Measurements from ENCODE around the gene RIMBP2.
"Not testable (repeated sequence)": the region's sequence is repeated elsewhere in the genome, so short reads cannot be mapped to it uniquely, and the experiment has no call there.

RIMBP2 gene

DNA sequence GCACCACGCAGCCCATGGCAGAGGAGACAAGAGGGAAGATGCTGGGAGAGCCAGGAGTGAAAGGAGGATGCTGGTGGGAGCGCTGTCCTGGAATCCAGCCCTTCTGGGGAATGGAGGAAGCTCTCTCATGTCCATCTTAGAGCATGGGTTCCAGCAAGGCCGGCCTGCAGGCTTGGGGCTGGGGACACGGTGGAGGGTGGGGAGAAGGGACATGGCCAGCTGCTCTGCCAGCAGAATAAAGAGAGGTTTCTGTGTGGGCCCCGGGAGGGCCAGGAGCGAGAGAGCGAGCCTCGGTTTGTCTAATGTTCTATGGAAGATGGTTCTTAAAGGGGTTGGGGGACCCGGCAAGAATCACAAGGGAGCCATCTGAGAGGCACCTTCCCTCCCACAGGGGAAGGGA, 60.2 kb downstream of the RIMBP2 start:
- no peak for DNase-seq (ENCODE audit: low read depth)

DNA sequence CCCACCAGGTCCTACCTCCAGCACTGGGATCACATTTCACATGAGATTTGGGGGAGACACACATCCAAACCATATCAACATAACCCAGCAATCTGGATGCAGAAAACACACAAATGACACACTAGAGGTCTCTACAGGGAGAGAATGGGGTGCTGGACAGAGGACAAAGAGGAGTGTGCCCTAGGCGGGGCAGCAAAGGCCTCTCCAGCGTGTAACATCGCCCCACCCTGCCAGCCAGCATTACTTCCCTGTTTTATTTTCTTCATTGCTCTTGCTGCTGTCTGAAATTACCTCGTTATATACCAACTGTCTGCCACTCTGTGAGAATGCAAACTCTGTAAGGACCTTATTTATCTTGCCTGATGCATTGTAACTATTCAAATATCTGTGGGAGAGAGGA, 61.1 kb downstream of the RIMBP2 start:
- DNase-seq (ENCODE audit: low read depth), result no peak

DNA sequence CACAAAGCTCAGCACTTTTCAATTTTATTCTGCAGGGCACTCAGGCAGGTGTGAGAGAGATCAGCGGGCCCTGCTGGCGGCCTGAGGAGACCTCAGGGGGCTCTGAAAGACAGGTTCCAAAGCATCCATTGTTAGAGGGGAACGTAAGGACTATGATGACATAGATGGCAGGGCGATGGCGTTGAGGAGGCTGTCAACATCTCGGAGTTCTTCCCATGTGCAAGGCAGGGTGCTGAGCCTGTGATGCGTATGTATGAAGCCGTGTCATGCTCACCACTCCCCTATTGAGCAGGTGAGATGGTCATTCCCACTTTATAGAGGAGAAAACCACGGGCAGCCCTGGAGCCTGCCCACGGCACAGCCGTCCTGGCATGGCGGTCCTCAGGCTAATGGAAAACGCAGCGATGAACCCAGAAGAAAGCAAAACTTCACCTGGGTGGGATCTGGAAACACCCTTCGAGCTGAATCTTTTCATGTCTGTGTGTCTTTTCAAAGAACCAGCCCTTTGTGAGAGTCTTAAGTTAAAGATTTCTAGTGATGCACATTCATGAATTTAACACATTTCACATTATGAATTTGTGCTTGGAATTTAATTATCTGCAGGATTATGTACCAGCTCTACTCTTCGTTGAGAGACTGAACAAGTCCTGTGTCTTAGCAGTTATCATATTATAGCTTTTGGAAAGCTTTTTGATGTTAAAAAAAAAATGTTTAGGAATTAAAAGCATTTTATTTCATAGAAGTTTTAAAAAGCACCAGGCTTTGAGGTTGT, 64.7 kb downstream of the RIMBP2 start:
- DNase-seq (ENCODE audit: low read depth), result no peak

DNA sequence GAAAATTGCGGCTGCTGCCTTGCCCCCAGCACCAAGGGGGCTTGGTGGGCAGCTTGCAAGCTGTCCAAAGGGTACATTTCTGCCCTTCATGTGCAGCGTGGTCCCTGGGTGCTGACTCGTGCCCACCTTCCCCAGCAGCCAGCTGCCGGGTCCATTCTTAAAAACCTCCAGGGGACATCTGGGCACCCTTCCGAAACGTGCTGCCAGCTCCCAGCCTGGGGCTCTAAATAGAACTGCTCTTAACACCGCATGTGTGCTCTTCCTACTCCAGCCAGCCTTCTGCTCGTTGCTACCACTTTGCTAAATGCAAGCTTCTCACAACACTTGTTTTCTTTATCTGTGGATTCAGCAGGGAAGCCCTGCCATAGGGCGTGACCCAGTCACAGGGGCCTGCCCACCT, 66.0 kb downstream of the RIMBP2 start:
- DNase-seq (ENCODE audit: low read depth), result no peak

DNA sequence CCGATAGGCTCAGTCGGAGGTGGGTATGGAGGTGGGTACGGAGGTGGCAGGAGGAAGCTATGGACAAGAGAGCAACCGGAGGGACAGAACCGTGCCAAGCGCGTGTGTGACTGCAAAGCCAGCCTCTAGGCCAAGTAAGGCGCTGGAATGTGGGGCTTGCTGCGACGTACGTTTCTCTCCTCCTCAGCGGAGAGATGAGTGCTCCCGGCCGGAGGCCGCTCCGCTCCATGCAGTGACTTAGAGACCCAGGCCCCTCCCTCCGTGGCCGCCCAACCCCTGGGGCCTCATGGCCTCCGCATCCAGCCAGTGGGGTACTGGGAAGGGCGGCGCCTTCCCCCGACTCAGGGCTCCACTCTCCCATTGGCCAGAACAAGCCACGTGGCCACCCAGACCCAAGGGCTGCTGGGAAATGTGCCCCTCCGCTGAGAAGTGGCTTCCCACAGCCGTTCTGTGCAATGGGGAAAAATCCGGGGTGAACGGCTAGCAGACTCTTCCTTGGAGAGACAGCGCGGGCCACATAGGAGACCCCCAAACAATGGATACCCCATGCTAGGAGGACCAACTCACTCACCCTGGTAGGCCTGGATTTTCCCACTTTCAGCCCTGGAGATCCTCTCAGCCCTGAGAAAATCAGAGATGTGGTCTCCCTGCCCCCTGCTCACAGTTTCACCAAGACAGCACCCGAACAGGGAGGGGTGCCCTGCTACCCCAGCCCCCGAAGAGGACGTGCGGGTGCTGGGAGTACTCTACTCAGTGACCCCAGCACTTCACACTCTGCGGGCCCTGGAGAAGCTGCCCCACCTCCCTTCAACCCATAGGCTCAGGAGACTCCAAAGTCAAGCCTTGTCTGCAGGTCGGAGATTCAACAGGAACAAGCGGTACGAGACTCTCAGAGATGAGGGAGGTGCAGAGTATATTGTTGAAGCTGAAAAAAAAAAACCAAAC, 66.7 kb downstream of the RIMBP2 start:
- DNase-seq (ENCODE audit: low read depth), result no peak

DNA sequence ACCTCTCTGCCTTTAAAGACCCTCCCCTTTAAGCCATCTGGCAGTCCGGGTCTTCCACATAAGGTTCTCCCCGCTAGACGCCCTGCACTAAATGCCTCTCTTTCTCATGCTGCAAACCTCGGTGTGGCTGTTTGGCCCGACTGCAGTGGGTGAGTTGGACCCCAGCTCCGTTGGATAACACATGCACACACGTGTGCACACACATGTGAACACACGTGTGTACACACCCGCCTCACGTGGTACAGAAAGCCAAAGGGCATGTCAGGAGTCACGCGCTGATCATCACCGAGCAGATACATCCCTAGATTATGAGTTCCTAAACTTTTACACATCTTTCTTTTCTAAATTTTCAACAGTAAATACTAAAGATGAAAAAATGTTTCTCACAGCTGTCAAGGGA, 68.3 kb downstream of the RIMBP2 start:
- DNase-seq (ENCODE audit: low read depth), result no peak

DNA sequence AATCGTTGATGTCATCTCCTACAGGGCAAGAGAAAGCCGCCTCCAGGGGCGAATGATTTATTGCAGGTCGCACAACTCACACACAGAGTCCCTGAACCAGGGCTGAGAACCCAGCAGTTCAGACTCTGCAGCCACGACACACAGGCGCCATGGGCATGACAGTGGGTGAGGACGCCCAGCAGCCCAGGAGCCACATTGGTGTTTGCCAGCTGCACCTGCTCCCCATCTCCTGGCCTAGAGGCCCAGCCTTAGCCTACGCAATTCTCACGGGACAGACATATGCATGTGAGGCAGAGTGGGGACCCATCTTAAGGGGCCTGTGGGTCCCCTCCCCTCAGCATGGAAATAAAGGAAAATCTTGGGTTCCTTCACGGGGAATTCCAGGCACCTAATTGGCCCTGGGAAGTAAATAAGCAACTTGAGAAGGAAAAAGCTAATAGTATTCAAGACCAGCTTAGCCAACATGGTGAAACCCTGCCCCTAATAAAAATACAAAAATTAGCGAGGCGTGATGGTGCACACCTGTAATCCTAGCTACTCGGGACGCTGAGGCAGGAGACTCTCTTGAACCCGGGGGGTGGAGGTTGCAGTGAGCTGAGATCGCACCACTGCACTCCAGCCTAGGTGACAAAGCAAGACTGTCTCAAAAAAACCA, 69.3 kb downstream of the RIMBP2 start:
- DNase-seq (ENCODE audit: low read depth), result no peak

DNA sequence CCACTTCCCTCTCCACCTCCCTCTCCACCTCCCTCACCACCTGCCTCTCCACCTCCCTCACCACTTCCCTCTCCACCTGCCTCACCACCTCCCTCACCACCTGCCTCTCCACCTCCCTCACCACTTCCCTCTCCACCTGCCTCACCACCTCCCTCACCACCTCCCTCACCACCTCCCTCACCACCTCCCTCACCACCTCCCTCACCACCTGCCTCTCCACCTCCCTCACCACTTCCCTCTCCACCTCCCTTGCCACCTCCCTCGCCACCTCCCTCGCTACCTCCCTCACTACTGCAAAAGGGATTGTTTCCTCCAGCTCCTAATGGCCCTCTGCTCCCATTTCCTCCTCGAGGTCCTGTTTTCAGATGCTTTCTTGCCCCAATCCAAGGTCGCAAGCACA, 69.9 kb downstream of the RIMBP2 start:
- not testable (repeated sequence) for DNase-seq (ENCODE audit: low read depth)

DNA sequence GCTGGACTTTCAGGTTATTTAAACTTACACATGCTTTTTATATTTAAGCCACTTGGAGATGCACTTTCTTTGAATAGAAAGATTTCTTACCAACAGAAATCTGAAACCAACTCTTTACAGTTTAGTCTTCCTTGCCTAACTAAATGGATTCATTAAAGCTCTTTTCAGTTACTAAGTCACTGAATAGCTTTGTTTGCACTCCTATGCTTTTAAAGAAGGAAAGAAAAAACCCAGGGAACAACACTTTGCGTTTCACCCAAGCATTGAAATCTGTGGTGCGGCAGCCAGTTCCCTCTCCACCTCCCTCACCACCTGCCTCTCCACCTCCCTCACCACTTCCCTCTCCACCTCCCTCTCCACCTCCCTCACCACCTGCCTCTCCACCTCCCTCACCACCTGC, 70.3 kb downstream of the RIMBP2 start:
- DNase-seq (ENCODE audit: low read depth), result no peak

DNA sequence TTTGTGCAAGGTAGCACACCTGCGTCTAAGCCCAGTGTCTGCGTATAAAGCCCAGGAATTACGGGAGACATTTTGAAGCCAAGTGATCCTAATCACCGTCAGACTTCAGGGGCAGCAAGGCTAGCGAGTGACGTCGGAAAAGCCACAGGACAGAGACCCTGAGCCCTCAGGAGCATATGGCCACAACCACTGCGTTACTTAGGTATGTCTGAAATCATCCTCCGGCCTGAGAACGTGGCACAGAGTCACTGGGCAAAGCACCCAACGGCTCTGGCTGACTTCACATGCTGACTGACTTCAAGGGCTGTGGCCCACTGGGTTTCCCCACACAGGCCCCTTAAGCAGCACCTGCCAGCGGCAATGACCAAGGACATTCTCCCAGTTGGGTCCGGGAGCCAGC, 71.5 kb downstream of the RIMBP2 start:
- no peak for DNase-seq (ENCODE audit: low read depth)

DNA sequence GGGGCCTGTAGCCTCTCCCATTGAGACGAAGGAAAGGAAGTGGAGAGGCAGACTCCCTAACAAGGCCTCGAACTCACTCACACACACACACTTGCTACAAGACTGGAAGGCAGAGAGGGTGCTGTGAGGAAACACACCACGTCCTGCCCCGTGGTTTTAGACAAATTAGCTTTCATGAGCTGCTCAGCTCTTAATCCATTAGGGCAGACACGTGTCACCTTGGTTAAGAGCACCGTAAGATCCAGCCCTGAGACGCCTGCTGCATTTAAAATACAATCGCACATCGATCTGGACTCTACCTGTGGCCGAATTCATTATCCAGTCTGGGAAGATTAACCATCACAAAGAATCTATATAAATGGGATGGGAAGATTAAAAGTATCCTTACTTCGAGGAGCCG, 72.0 kb downstream of the RIMBP2 start:
- no peak for DNase-seq (ENCODE audit: low read depth)

DNA sequence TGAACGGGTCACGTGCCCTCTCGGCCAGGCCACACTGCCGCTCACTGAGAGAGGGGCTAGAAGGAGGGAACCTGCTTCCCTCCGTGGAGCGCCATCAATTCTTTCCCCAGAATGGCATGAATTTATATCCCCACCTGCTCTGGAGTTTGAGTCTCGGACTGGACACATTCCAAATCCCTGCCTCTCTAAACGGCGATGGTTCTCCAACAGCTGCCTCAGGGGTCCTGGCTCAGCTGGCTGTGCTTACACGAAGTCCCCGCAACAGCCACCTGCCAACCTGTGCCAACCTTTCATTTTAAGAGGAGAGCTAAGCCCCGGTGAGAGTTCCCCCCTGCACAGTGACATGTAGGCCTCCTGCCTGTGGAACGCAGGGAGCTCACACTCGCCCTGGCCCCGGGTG, 73.2 kb downstream of the RIMBP2 start:
- no peak for DNase-seq (ENCODE audit: low read depth)

DNA sequence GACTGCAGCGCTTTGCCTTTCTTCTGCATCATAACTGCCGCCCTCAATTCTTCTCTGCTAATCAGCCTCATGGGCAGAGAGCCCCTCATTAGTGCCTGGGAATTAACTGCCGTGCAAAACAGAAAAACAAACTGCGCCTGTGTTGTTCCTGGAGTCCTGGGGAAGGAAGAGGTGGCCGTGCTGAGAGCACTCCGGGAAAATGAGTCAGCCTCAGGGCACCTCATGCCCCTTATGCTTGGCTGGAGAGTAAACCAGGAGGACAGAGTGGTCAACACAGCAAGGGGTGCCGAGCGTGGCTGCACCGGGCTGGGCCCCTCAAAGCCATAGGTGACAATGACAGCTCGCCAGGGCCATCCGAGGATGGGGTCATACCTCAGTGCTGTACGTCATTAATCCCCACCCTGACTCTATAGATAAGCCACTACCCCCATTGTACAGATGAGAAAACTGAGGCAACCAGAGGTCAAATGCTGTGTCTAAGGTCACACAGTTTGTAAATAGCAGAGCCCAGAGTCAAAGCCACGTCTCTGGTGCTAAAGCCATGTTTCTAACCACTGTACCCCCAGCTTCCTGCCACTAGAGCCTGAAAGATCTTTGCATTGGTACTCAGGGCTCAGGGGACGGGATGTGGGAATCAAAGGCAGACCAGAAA, 74.4 kb downstream of the RIMBP2 start:
- DNase-seq (ENCODE audit: low read depth), result no peak

DNA sequence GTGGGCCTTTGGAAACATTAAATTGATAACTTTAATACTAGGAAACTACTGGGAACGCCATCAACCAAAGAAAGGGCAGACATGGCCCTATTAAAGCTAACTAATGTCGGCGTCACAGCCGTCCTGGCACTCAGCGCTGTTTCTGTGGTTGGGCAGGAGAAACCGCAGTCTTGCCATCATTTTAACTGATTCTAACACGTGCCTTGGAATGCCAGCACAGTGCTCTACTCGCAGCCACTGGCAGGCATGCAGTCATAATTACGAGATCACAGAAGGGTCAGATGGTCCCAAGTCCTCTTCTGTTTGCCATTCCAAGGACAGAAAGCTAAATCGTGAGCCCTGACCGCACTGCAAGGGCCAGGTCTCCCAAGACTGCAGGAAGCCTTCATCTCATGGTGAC, 75.2 kb downstream of the RIMBP2 start:
- no peak for DNase-seq (ENCODE audit: low read depth)

DNA sequence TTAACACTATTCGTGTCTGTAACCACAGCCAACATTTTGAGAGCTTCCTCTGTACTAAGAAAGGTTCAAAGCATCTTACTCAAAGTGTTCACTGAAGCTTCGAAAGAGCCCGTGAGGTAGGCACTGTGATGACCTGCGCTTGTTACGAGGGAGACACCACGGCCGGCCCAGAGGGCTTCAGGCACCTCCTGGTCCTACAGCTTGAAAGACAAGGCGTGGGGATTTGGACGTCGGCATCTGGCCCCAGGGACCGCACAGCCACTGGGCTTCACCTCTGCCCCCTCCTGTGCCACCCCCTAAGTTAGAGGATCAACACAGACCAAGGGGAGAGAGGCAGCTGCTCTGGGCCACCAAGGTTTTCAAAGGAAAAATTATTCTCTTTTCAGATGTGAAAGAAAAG, 75.6 kb downstream of the RIMBP2 start:
- DNase-seq (ENCODE audit: low read depth), result no peak

DNA sequence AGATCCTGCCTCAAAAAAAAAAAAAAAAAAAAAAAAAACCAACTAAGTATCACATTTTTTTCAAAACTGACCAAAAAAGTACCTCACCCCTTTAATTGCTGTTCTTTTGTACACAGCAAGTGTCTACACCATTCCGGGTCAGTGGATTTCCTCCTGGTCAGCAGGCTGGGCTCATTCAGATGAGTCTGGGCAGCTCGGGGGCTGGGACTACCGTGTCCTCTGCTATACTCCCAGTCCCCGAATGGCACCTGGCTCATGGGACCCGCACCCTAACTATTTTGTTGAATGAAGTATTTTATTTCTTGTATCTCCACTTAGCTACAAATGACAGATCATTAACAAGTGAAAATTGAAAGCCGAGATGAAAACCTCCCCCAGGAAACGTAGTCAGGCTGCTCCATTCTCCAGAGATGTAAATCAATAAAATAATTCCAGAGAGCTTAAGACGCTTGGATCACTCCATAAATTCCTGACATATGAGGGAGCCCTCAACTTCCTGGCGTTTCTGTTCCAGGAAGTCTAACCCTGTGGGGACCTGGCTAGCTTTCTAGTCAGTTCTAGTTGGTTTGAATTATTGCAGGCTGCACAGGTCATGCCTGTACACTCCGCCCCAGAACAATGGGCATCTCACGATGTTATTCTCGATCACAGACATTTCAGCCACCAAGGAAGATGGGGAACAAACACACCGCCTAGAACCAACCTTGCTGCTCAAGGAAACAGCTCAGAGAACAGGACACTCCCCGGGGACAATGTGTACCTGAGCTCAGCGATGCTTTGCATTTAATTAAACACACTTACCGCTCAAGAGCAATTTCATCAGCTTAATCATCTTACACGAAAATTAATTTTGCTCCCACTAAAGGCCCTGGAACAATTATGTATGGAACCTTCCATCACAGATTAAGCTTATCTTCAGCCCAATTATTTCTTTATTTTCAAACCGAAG, 76.3 kb downstream of the RIMBP2 start:
- no peak for DNase-seq (ENCODE audit: low read depth)

DNA sequence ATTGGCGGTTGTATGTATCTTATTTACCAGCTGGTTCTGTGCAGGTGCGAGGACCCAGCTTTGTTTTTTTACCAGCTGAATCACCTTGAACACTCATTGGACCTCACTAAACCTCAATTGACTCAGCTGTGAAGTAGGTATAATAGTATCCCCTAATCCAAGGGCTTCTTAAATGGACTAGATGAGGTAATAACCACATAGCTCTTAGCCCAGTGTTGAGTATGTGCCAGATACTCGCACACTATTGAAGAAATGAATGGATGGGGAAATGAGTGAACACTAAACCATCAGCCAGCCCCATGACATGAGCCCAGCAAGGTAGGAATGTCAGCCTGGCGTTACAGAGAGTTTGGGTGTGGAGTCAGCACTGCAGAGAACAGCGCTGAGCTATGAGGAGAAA, 79.7 kb downstream of the RIMBP2 start:
- no peak for DNase-seq (ENCODE audit: low read depth)

DNA sequence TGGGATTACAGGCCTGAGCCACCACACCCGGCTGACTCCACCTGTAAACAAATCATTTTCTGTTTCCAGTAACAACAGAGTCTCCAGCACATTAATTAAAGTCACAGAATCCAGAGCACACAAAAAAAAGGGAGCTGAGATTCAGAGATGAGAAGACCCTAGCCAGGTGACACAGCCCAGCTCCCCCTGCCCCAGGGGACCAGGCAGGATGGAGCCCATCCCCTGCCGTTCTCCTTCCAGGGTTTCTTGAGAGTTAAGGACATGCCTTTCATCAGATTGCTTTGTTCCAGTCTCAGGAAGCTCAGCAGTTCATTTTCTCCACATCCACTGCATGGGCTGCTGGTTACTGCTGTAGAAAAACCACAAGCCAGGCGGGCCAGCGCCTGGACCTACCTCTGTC, 81.2 kb downstream of the RIMBP2 start:
- DNase-seq (ENCODE audit: low read depth), result no peak

DNA sequence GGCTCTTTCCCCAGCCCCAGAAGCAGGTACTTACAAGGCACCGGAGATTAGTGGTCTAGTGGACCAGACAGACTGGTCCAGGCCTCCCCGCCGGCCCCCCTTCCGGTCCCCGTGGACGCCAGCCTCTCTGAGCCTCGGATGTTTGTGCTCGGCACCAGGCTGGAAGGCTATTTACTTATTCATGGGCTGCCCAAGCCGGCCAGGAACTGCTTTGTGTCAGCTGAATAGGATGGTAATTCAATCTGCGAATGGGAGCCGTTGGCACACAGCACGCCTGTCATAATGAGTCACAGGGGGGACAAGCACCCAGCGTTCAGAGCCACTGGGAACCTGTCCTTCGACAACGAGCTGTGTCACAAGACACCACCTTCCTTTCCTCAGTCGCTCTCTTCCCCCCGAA, 82.3 kb downstream of the RIMBP2 start:
- DNase-seq (ENCODE audit: low read depth), result no peak

DNA sequence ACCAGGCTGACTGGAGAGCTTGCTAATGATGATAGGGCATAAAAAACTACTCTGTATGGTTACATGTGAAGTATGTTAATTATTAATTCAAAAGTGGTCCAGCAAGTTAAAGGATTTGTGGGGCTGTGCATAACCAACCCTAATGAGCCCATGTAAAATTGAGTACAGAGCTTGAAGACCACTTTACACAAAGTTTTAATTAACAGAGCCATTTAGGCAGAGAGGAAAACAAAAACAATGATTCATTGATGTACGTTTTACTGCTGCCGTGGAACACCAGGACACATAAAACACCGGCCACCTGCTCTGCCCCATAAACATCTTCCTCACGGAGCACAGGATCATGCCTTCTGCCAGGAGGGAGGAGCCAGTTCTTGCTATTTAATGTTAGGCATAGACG, 83.5 kb downstream of the RIMBP2 start:
- DNase-seq (ENCODE audit: low read depth), result no peak

DNA sequence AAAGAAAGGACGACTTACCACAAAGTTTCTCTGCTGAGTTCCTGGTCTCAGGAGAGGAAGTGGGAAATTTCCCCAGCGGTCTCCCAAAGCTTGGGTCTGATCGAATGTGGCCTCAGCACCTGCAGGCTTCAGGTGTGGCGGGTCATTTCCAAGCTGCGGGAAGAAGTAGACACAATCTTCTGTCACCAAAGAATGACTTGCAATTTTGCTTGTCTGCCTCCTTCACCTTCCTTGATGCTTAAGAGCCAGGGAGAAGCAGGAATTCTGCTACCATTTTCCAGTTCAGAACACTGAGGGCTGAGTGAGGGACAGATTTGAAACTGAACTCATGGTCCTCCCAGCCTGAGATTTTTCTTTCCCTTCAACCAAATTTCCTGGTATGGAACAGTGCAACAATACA, 87.8 kb downstream of the RIMBP2 start:
- DNase-seq (ENCODE audit: low read depth), result no peak
